Natural killer cell (primary cell): ENCODE data around the gene NRG3. TPM values are rescaled to one million over a fixed set of nuclear protein-coding genes. Genes with fewer than 3 reads are reported as not detected.
"Not testable (repeated sequence)": the region's sequence is repeated elsewhere in the genome, so short reads cannot be mapped to it uniquely, and the experiment has no call there.

ENCODE experiments used
- ATAC-seq, 3 donors: fragments of 150-1000 bp in 2 of 3; fragments of 200-7000 bp in 1 of 3; cut with Tn5 transposase; 1 replicate in 1 of 3; 2 replicates in 2 of 3; pipeline ENCODE4 v1.10.0; 2021; ENCODE audit warnings: mild to moderate bottlenecking in 2 of 3, moderate library complexity in 2 of 3
- DNase-seq, 2 donors: peaks; one replicate each; pipeline versions ENCODE4 v3.0.0 to v3.0.0-alpha.2; 2013 to 2021; ENCODE audit warnings: mixed read lengths in 1 of 2
- H3K27ac ChIP-seq: one replicate; pipeline ENCODE4 v1.5.1; 2013; ENCODE audit warnings: mild to moderate bottlenecking, low read length
- H3K27me3 ChIP-seq: one replicate; pipeline ENCODE4 v1.6.1; 2013; ENCODE audit warnings: low read length; ENCODE audit not compliant: control insufficient read depth, insufficient read depth
- H3K36me3 ChIP-seq: one replicate; pipeline ENCODE4 v1.6.1; 2013; ENCODE audit warnings: low read length; ENCODE audit not compliant: control insufficient read depth, insufficient read depth
- H3K4me1 ChIP-seq: one replicate; pipeline ENCODE4 v1.6.1; 2013; ENCODE audit warnings: low read length; ENCODE audit not compliant: control insufficient read depth, insufficient read depth
- H3K4me3 ChIP-seq: one replicate; pipeline ENCODE4 v1.5.1; 2013; ENCODE audit warnings: low read length
- H3K9me3 ChIP-seq: one replicate; pipeline ENCODE4 v1.6.1; 2013; ENCODE audit warnings: low read length; ENCODE audit not compliant: control insufficient read depth, insufficient read depth
- H3K27ac Mint-ChIP-seq, 2 donors: one replicate each; pipeline ENCODE4 v1.8.0; 2022; ENCODE audit warnings: mild to moderate bottlenecking in 2 of 2, mixed read lengths in 2 of 2, moderate library complexity in 1 of 2
- H3K27me3 Mint-ChIP-seq, 2 donors: one replicate each; pipeline ENCODE4 v1.8.0; 2022; ENCODE audit warnings: low read depth in 2 of 2, mixed read lengths in 2 of 2
- H3K36me3 Mint-ChIP-seq: one replicate; pipeline ENCODE4 v1.8.0; 2022; ENCODE audit warnings: mixed read lengths
- H3K4me1 Mint-ChIP-seq, 2 donors: one replicate each; pipeline ENCODE4 v1.8.0; 2022; ENCODE audit warnings: mixed read lengths in 2 of 2
- H3K4me3 Mint-ChIP-seq: one replicate; pipeline ENCODE4 v1.8.0; 2022; ENCODE audit warnings: mild to moderate bottlenecking, moderate library complexity, mixed read lengths
- H3K9me3 Mint-ChIP-seq, 2 donors: one replicate each; pipeline ENCODE4 v1.8.0; 2022; ENCODE audit warnings: mixed read lengths in 2 of 2
- CTCF ChIP-seq: fragments of 200-600 bp; IDR thresholded peaks from one replicate; pipeline ENCODE4 v1.8.0; 2022; ENCODE audit warnings: antibody characterized with exemption
- WGBS: methylation state at CpG from one replicate; pipeline ENCODE4 v1.1.7; 2013; ENCODE audit warnings: missing lambda C conversion rate; ENCODE audit not compliant: insufficient coverage; 5-methylcytosine and 5-hydroxymethylcytosine counted together
- intact Hi-C: fragments of 100-400 bp; cut with micrococcal nuclease; formaldehyde crosslinking; loops from one replicate; pipeline ENCODE4 v1.14.2; 2022
- total RNA-seq, 4 donors: library from RNA; stranded (reverse); fragments of 120-200 nt in 1 of 4; gene quantifications; one replicate each; pipeline versions ENCODE4 v1.2.3 to v1.2.4, GENCODE V29; 2013 to 2022

Gene NRG3
- total RNA-seq, 3 donors from 2014 or later (not counting 1 experiment from before 2014, with no cell fraction given), result not detected

DNA sequence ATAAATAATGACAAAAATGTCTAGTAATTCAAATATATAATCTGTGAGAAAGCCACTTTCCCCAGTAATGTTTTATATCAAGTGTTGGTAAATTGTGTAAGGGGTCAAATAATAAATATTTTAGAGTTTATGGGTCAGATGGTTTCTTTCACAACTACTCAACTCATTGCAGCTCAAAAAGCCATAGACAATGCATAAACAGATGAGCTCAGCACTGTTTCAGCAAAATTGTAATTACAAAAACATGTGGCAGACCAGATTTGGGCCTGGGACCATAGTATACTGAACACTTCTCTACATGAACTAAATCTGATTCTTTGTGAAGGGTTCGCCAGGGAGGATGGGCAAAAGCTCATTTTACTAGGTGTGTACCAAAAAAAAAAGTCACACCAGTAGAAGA is 460.8 kb downstream of the NRG3 start:
- H3K27me3 Mint-ChIP-seq, result no peaks in the 10 kb centered on the region
- 71% methylated on average over 1 of the region's 1 CpG for WGBS
- Histone ChIP-seq H3K27me3 (no peaks in the 10 kb centered on the region), H3K27ac (no peak overlapping the region), H3K4me1 (no peaks in the 10 kb centered on the region), H3K36me3 (no peaks in the 10 kb centered on the region), H3K4me3 (no peak overlapping the region), H3K9me3 (no peaks in the 10 kb centered on the region)
- H3K4me3 Mint-ChIP-seq, result no peak overlapping the region
- H3K4me1 Mint-ChIP-seq, result no peaks in the 10 kb centered on the region
- TF ChIP-seq CTCF, result no peak
- no peaks in the 10 kb centered on the region for H3K36me3 Mint-ChIP-seq
- no peak for DNase-seq
- intact Hi-C loops, result no loop called here
- no peak overlapping the region for H3K27ac Mint-ChIP-seq
- no peak for ATAC-seq
- peaks cover 18 to 21% of the 10 kb centered on the region in 2 donors for H3K9me3 Mint-ChIP-seq

GRCh38 chr10:82340166-82340565 is 465.2 kb downstream of the NRG3 start:
- intact Hi-C loops, result no loop called here
- Histone ChIP-seq H3K36me3 (no peaks in the 10 kb centered on the region), H3K4me1 (no peaks in the 10 kb centered on the region), H3K9me3 (no peaks in the 10 kb centered on the region), H3K27me3 (no peaks in the 10 kb centered on the region), H3K4me3 (no peak overlapping the region), H3K27ac (no peak overlapping the region)
- Mint-ChIP-seq H3K27me3 (no peaks in the 10 kb centered on the region), H3K4me1 (no peaks in the 10 kb centered on the region), H3K27ac (no peak overlapping the region), H3K9me3 (peaks cover 13 to 14% of the 10 kb centered on the region in 2 donors), H3K36me3 (no peaks in the 10 kb centered on the region), H3K4me3 (no peak overlapping the region)
- WGBS, result 63% methylated on average over 2 of the region's 2 CpGs
- ATAC-seq (no peak), DNase-seq (no peak)
- no peak for TF ChIP-seq CTCF

DNA sequence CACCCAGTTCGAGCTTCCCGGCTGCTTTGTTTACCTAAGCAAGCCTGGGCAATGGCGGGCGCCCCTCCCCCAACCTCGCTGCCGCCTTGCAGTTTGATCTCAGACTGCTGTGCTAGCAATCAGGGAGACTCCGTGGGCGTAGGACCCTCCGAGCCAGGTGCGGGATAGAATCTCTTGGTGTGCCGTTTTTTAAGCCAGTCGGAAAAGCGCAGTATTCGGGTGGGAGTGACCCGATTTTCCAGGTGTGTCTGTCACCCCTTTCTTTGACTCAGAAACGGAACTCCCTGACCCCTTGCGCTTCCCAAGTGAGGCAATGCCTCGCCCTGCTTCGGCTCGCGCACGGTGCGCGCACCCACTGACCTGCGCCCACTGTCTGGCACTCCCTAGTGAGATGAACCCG is 474.6 kb downstream of the NRG3 start:
- H3K4me3 Mint-ChIP-seq, ATAC-seq, H3K4me1 ChIP-seq, H3K36me3 Mint-ChIP-seq, H3K27ac ChIP-seq, H3K27me3 Mint-ChIP-seq, H3K4me1 Mint-ChIP-seq, H3K9me3 ChIP-seq, H3K27me3 ChIP-seq, H3K27ac Mint-ChIP-seq, intact Hi-C loops, H3K36me3 ChIP-seq, DNase-seq, H3K4me3 ChIP-seq: not testable (repeated sequence)
- peaks cover 16% of the 10 kb centered on the region in 2 donors for H3K9me3 Mint-ChIP-seq
- WGBS, result 90% methylated on average over 15 of the region's 26 CpGs

- Mint-ChIP-seq H3K4me3 (no peak overlapping the region), H3K9me3 (peaks cover 17 to 19% of the 10 kb centered on the region in 2 donors), H3K27ac (no peak overlapping the region), H3K27me3 (no peaks in the 10 kb centered on the region), H3K36me3 (no peaks in the 10 kb centered on the region), H3K4me1 (no peaks in the 10 kb centered on the region)
- Histone ChIP-seq H3K9me3 (no peaks in the 10 kb centered on the region), H3K36me3 (no peaks in the 10 kb centered on the region), H3K27me3 (no peaks in the 10 kb centered on the region), H3K27ac (no peak overlapping the region), H3K4me3 (no peak overlapping the region), H3K4me1 (no peaks in the 10 kb centered on the region)
- 76% methylated on average over 2 of the region's 3 CpGs for WGBS
- TF ChIP-seq CTCF, result no peak
- no peak for DNase-seq
- intact Hi-C loops, result no loop called here
- ATAC-seq, result no peak
These were observed 478.4 kb downstream of the NRG3 start for GRCh38 chr10:82353381-82353780.
